ENCODE data around the gene AVPR1A. TPM values are rescaled to one million over a fixed set of nuclear protein-coding genes. Genes with fewer than 3 reads are reported as not detected.
"Not testable (repeated sequence)": the region's sequence is repeated elsewhere in the genome, so short reads cannot be mapped to it uniquely, and the experiment has no call there.

AVPR1A gene
- total RNA-seq (10 to 100 TPM; 10.0 to 10.5 TPM), polyA plus RNA-seq (ENCODE audit: insufficient read length in 2 of 2) (1 to 10 TPM; 1.1 to 1.2 TPM)
- long read RNA-seq, donor 1, result 0 reads
- long read RNA-seq, donor 2, result 0 reads
- long read RNA-seq, donor 3, result 0 reads
- long read RNA-seq, donor 4, full-length matches to known transcripts, result 1 of 1 reads
- long read RNA-seq, donor 4, partial matches to known transcripts, result 0 of 1 reads
- long read RNA-seq, donor 4, other reads (novel, unspliced or antisense), result 0 of 1 reads

- Histone ChIP-seq H3K27ac (ENCODE audit: low read depth, low read length) (no peak within 1 kb of the TSS), H3K4me3 (ENCODE audit: low read depth, low read length) (peak within 1 kb of the TSS; percentile 36), H3K27me3 (ENCODE audit: control insufficient read depth, insufficient read depth, low read length) (peaks cover 42% of the 10 kb centered on the region), H3K9me3 (ENCODE audit: control insufficient read depth, insufficient read depth, low read length) (no peaks in the 10 kb centered on the region), H3K36me3 (ENCODE audit: control insufficient read depth, insufficient read depth, low read length) (no peaks in the 10 kb centered on the region), H3K4me1 (ENCODE audit: control insufficient read depth, insufficient read depth, low read length) (peaks cover 25% of the 10 kb centered on the region)
- peak in 3 of 6 donors; percentile 13 to 65 (median 60) for DNase-seq (ENCODE audit: low read depth in 4 of 6, low spot score in 6 of 6)
- under 1% methylated on average over 56 of the region's 64 CpGs for WGBS (ENCODE audit: insufficient coverage)
Measured at GRCh38 chr12:63150713-63151622, at the start of gene AVPR1A. TSS of gene AVPR1A (minus strand) at chr12:63151201. CDS start at chr12:63150836, 365 bp downstream.

GRCh38 chr12:63196168-63196567, 45.2 kb upstream of the AVPR1A start:
- no peaks in the 10 kb centered on the region for H3K4me1 ChIP-seq (ENCODE audit: control insufficient read depth, insufficient read depth, low read length)
- no peaks in the 10 kb centered on the region for H3K27me3 ChIP-seq (ENCODE audit: control insufficient read depth, insufficient read depth, low read length)
- no peaks in the 10 kb centered on the region for H3K9me3 ChIP-seq (ENCODE audit: control insufficient read depth, insufficient read depth, low read length)
- no peaks in the 10 kb centered on the region for H3K36me3 ChIP-seq (ENCODE audit: control insufficient read depth, insufficient read depth, low read length)
- no peak overlapping the region for H3K4me3 ChIP-seq (ENCODE audit: low read depth, low read length)
- WGBS (ENCODE audit: insufficient coverage), result 91% methylated on average over 7 of the region's 7 CpGs
- no peak for DNase-seq (ENCODE audit: low read depth in 4 of 6, low spot score in 6 of 6)
- H3K27ac ChIP-seq (ENCODE audit: low read depth, low read length), result no peak overlapping the region

- H3K4me3 ChIP-seq (ENCODE audit: low read depth, low read length), result no peak overlapping the region
- no peaks in the 10 kb centered on the region for H3K27me3 ChIP-seq (ENCODE audit: control insufficient read depth, insufficient read depth, low read length)
- DNase-seq (ENCODE audit: low read depth in 4 of 6, low spot score in 6 of 6), result no peak
- no peaks in the 10 kb centered on the region for H3K4me1 ChIP-seq (ENCODE audit: control insufficient read depth, insufficient read depth, low read length)
- peaks cover 8% of the 10 kb centered on the region for H3K9me3 ChIP-seq (ENCODE audit: control insufficient read depth, insufficient read depth, low read length)
- no peaks in the 10 kb centered on the region for H3K36me3 ChIP-seq (ENCODE audit: control insufficient read depth, insufficient read depth, low read length)
- H3K27ac ChIP-seq (ENCODE audit: low read depth, low read length), result no peak overlapping the region
- WGBS (ENCODE audit: insufficient coverage), result 79% methylated on average over 2 of the region's 2 CpGs
Measured at GRCh38 chr12:63179224-63179623, 28.2 kb upstream of the AVPR1A start.

- Histone ChIP-seq H3K4me1 (ENCODE audit: control insufficient read depth, insufficient read depth, low read length) (no peaks in the 10 kb centered on the region), H3K9me3 (ENCODE audit: control insufficient read depth, insufficient read depth, low read length) (no peaks in the 10 kb centered on the region), H3K27ac (ENCODE audit: low read depth, low read length) (no peak overlapping the region), H3K27me3 (ENCODE audit: control insufficient read depth, insufficient read depth, low read length) (no peaks in the 10 kb centered on the region), H3K36me3 (ENCODE audit: control insufficient read depth, insufficient read depth, low read length) (no peaks in the 10 kb centered on the region), H3K4me3 (ENCODE audit: low read depth, low read length) (no peak overlapping the region)
- DNase-seq (ENCODE audit: low read depth in 4 of 6, low spot score in 6 of 6), result no peak
Measured at GRCh38 chr12:63170321-63170720, 19.3 kb upstream of the AVPR1A start.

- H3K27ac ChIP-seq (ENCODE audit: low read depth, low read length); H3K4me1 ChIP-seq (ENCODE audit: control insufficient read depth, insufficient read depth, low read length); H3K27me3 ChIP-seq (ENCODE audit: control insufficient read depth, insufficient read depth, low read length); H3K36me3 ChIP-seq (ENCODE audit: control insufficient read depth, insufficient read depth, low read length); DNase-seq (ENCODE audit: low read depth in 4 of 6, low spot score in 6 of 6); H3K4me3 ChIP-seq (ENCODE audit: low read depth, low read length); H3K9me3 ChIP-seq (ENCODE audit: control insufficient read depth, insufficient read depth, low read length): not testable (repeated sequence)
- 92% methylated on average over 5 of the region's 6 CpGs for WGBS (ENCODE audit: insufficient coverage)
Measured at GRCh38 chr12:63167741-63168140, 16.7 kb upstream of the AVPR1A start.

- no peak for DNase-seq (ENCODE audit: low read depth in 4 of 6, low spot score in 6 of 6)
- no peaks in the 10 kb centered on the region for H3K4me1 ChIP-seq (ENCODE audit: control insufficient read depth, insufficient read depth, low read length)
- H3K27me3 ChIP-seq (ENCODE audit: control insufficient read depth, insufficient read depth, low read length), result no peaks in the 10 kb centered on the region
- H3K4me3 ChIP-seq (ENCODE audit: low read depth, low read length), result no peak overlapping the region
- H3K9me3 ChIP-seq (ENCODE audit: control insufficient read depth, insufficient read depth, low read length), result no peaks in the 10 kb centered on the region
- WGBS (ENCODE audit: insufficient coverage), result 85% methylated on average over 2 of the region's 2 CpGs
- H3K27ac ChIP-seq (ENCODE audit: low read depth, low read length), result no peak overlapping the region
- H3K36me3 ChIP-seq (ENCODE audit: control insufficient read depth, insufficient read depth, low read length), result no peaks in the 10 kb centered on the region
Measured at GRCh38 chr12:63164911-63165310, 13.9 kb upstream of the AVPR1A start.

- Histone ChIP-seq H3K36me3 (ENCODE audit: control insufficient read depth, insufficient read depth, low read length) (no peaks in the 10 kb centered on the region), H3K9me3 (ENCODE audit: control insufficient read depth, insufficient read depth, low read length) (no peaks in the 10 kb centered on the region), H3K4me1 (ENCODE audit: control insufficient read depth, insufficient read depth, low read length) (no peaks in the 10 kb centered on the region), H3K27me3 (ENCODE audit: control insufficient read depth, insufficient read depth, low read length) (no peaks in the 10 kb centered on the region), H3K4me3 (ENCODE audit: low read depth, low read length) (no peak overlapping the region), H3K27ac (ENCODE audit: low read depth, low read length) (no peak overlapping the region)
- no peak for DNase-seq (ENCODE audit: low read depth in 4 of 6, low spot score in 6 of 6)
- no CpG with 5 or more reads among the region's 1 CpG for WGBS (ENCODE audit: insufficient coverage)
Measured at GRCh38 chr12:63163541-63163940, 12.5 kb upstream of the AVPR1A start.

GRCh38 chr12:63155375-63155774, 4.4 kb upstream of the AVPR1A start:
- Histone ChIP-seq H3K27ac (ENCODE audit: low read depth, low read length) (no peak overlapping the region), H3K36me3 (ENCODE audit: control insufficient read depth, insufficient read depth, low read length) (no peaks in the 10 kb centered on the region), H3K27me3 (ENCODE audit: control insufficient read depth, insufficient read depth, low read length) (peaks cover 19% of the 10 kb centered on the region), H3K4me3 (ENCODE audit: low read depth, low read length) (no peak overlapping the region), H3K4me1 (ENCODE audit: control insufficient read depth, insufficient read depth, low read length) (peaks cover 17% of the 10 kb centered on the region), H3K9me3 (ENCODE audit: control insufficient read depth, insufficient read depth, low read length) (no peaks in the 10 kb centered on the region)
- no peak for DNase-seq (ENCODE audit: low read depth in 4 of 6, low spot score in 6 of 6)
- WGBS (ENCODE audit: insufficient coverage), result 67% methylated on average over 1 of the region's 2 CpGs

- Histone ChIP-seq H3K27ac (ENCODE audit: low read depth, low read length) (no peak overlapping the region), H3K4me3 (ENCODE audit: low read depth, low read length) (no peak overlapping the region), H3K4me1 (ENCODE audit: control insufficient read depth, insufficient read depth, low read length) (peaks cover 25% of the 10 kb centered on the region), H3K36me3 (ENCODE audit: control insufficient read depth, insufficient read depth, low read length) (no peaks in the 10 kb centered on the region), H3K9me3 (ENCODE audit: control insufficient read depth, insufficient read depth, low read length) (no peaks in the 10 kb centered on the region), H3K27me3 (ENCODE audit: control insufficient read depth, insufficient read depth, low read length) (peaks cover 27% of the 10 kb centered on the region)
- no peak for DNase-seq (ENCODE audit: low read depth in 4 of 6, low spot score in 6 of 6)
- 100% methylated on average over 3 of the region's 5 CpGs for WGBS (ENCODE audit: insufficient coverage)
Measured at GRCh38 chr12:63154560-63154959, 3.6 kb upstream of the AVPR1A start.

GRCh38 chr12:63152321-63152700, 1.3 kb upstream of the AVPR1A start:
- Histone ChIP-seq H3K4me3 (ENCODE audit: low read depth, low read length) (peak overlapping the region; percentile 36), H3K27ac (ENCODE audit: low read depth, low read length) (no peak overlapping the region), H3K36me3 (ENCODE audit: control insufficient read depth, insufficient read depth, low read length) (no peaks in the 10 kb centered on the region), H3K9me3 (ENCODE audit: control insufficient read depth, insufficient read depth, low read length) (no peaks in the 10 kb centered on the region), H3K4me1 (ENCODE audit: control insufficient read depth, insufficient read depth, low read length) (peaks cover 25% of the 10 kb centered on the region), H3K27me3 (ENCODE audit: control insufficient read depth, insufficient read depth, low read length) (peaks cover 41% of the 10 kb centered on the region)
- DNase-seq (ENCODE audit: low read depth in 4 of 6, low spot score in 6 of 6), result no peak
- WGBS (ENCODE audit: insufficient coverage), result 43% methylated on average over 3 of the region's 7 CpGs
